ENCODE measurements around the gene HDGFL2.
"Not testable (repeated sequence)": the region's sequence is repeated elsewhere in the genome, so short reads cannot be mapped to it uniquely, and the experiment has no call there.

HDGFL2 gene

DNA sequence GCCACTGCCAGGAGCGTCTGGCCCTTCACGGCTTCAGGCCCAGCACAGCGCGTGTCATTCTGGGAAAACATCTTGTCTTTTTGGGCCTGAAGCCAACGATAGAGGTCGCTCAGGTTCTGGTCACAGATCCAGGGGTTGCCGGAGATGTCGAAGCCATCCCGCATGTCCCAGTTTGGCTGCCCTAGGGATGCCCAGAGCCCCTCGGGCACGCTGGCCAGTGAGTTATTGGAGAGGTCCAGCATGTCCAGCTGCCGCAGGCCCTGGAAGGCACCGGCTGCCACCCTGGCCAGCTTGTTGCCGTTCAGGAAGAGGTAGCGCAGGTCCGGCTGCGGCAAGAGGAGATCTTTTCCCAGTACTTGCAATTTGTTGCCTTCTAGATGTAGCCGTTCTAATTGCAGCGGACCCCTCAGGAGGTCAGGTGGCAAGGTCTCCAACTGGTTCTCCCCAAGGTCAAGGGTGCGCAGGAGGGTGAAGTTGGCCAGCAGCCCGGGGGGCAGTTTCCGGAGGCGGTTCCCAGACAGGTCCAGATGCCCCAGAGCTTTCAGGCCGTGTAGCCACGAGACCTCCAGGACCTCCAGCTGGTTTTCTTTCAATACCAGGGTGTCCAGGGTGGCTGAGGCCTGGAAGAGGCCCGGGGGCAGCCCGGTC lies 66.0 kb downstream of the HDGFL2 start:
- no peak for DNase-seq

DNA sequence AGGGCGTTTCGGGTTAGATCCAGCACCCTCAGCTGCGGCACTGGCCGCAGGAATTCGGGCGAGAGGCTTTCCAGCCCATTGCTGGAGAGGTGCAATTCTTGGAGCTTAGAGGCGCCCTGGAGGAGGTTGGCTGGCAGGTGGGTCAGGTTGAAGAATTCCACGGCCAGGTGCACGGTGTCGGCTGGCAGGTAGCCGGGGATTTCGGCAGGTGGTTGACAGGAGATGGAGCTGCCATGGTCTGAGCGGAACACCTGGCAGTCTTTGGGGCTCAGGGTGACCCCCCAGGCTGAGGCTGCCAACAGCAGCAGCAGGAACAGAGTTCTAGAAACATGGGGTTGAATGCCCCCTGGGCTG lies 66.5 kb downstream of the HDGFL2 start:
- DNase-seq, result no peak

DNA sequence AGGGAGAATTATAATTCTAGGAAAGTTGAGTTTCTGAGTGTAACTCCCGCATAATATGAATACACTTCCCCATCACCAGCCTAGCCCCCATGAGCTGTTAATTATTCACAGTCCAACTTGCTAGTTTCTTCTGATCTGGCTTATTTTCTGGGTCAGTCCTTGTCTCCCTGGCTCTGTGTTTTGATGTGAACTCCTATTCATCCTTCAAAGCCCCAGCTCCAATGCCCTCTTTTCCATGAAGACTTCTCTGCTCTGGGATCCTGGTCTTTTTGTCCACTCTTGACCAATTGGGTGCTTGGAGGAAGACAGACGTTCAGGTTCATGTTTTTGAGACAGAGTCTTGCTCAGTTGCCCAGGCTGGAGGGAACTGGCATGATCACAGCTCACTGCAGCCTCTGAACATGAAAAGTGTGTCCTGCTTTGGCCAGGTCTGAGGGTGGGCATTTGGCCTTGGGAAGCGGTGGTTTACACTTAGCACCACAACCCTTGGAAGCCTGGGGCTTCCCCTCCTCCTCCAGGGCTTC lies 67.1 kb downstream of the HDGFL2 start:
- no peak for DNase-seq

DNA sequence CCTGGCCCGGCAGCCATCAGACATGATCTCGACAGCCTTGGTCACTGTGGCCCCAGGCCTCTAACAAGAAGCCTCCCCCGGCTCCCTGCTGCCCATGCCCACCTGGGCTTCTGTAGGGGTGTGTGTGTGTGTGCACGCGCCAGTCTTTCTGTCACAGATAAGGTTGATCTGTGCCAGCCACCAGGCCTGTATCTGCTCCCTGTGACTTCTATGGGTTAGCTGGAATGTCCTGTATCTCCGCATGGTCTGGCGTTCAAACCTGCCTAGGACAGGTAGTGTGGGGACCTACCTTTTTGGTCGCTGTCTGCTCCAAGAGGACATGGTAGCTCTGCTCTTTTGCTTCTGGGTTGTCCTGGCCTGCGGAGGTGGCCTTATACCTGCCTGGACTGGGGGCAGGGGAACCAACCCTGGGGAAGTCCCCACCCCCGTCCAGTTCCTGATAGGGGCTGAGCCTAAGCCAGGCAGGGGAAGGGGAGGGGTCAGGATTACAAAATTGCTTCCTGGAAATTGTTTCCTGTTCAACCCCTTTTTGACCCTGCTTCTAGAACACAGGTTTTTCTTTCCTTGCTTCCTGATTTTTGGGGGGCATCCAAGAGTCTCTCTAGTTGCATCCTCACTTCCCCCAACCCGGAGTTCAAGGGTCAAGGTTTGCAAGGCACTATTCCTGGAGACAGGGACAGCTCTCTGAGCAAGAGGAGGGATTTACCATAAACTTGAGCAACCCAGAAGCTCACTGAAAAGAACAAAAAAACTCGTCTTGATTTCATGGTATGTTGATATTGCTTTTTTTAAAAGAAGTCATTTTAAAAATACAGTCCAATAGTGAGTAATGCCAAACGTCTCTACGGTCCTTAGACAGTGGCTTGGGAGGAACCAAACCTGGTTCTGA lies 67.8 kb downstream of the HDGFL2 start, which contains the start of gene LRG1:
TSS of gene LRG1 (minus strand) at position 344 of the 889 bp plus-strand sequence. CDS start at position 321, 23 bp downstream.
- no peak for DNase-seq

DNA sequence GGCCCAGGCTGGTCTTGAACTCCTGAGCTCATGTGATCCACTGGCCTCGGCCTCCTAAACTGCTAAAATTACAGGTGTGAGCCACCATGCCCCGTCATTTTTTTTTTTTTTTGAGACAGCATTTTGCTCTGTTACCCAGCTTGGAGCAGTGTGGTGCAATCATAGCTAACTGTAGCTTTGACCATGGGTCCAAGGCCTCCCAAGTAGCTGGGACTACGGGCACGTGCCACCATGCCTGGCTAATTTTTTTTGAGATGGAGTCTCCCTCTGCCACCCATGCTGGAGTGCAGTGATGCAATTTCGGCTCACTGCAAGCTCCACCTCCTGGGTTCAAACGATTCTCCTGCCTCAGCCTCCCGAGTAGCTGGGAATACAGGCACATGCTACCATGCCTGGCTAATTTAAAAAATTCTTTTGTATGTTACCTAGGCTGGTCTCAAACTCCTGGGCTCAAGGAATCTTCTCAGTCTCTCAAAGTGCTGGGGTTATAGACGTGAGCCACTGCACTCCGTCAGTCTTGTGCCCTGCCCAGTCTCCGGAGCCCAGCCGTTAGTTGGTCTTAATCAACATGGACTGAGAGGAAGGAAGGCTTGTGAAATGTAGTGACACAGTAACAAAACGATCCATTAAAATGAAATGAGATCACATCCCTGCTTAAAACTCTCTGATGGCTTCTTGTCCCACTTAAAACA lies 69.2 kb downstream of the HDGFL2 start:
- no peak for DNase-seq

DNA sequence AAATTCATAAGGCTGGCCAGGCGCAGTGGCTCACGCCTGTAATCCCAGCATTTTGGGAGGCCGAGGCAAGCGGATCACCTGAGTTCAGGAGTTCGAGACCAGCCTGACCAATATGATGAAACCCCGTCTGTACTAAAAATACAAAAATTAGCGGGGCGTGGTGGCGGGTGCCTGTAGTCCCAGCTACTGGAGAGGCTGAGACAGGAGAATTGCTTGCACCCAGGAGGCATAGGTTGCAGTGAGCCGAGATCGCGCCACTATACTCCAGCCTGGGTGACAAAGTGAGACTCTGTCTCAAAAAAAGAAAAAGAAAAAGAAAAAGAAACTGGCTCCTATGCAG lies 69.7 kb downstream of the HDGFL2 start:
- DNase-seq, result not testable (repeated sequence)

DNA sequence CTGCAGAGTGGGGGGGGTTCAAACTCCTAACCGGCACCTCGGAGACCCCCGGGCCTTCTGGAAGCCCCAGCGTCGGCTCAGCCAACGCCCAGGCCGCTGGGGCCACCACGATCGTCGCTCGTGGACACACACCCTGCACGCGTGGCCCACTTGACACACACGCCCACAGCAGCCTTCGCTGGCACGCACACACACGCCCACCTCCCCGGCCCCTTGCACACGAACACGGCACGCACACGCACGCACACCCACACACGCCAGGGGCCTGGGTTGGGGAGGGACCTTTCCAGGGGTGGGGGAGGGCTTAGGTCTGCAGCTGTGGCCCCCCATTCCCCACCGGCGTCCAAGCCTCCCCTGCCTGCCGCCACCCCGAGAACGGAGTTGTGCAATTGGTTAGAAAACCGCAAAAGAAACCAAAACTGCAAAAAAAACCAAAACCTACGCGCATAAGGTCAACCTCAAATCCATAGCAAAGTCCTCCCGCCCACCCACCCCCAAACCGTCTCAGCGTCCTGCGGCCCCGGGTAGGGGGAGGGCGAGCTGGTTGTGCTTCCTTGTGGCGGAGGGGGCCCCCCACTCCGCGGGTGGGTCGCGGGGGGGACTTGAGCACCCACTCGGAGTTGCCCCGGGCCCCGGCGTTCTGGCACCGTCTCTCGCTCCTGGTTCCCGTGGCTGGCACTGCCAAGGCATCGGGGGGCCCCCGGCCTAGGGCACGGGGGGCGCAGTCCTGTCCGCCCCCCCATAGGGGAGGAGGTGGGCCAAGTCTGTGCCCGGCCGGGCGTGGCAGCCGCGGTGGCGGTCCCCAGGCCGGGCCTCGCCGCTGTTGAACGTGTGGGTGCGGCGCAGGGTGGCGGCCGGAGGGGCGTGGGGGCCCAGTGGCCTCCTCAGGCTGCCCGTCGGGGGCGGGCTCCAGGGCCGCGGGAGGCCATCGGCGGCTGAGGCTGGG lies 71.1 kb downstream of the HDGFL2 start:
- DNase-seq, result no peak

DNA sequence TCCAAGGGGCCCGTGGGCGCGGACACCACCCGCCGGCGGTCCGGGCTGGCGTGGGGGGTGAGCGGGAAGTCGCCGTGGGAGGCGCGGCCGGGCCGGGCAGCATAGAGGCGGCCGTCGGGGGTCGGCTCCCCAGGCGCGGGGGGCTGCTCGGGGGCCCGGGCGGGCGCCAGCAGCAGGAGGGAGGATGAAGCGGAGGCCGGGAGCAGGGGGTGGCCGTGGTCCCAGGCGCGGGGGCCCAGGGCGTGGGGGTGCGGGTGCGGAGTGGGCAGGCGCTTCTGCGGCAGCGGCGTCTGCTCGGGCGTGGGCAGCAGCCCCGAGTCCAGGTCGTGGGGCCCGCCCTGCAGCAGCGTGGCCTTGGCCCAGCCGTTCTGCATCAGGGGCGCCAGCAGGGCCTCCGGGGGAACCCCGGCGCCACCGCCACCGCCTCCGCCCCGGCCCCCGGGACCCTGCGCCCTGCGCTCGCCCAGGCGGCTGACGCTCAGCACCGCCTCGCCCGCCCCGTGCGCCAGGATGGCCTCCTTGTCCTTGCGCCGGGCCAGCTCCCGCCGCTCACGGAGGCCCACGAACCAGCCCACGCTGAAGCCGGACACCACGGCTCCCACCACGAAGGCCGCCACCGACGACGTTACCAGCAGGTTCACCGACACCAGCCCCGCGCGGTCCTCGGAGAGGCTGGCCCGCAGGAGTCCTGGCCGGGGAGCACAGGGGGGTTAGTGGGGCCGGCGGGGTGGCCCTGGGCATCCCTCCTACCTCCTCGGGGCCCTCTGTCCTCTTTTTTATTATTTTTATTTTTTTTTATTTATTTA lies 71.9 kb downstream of the HDGFL2 start:
- DNase-seq, result no peak

DNA sequence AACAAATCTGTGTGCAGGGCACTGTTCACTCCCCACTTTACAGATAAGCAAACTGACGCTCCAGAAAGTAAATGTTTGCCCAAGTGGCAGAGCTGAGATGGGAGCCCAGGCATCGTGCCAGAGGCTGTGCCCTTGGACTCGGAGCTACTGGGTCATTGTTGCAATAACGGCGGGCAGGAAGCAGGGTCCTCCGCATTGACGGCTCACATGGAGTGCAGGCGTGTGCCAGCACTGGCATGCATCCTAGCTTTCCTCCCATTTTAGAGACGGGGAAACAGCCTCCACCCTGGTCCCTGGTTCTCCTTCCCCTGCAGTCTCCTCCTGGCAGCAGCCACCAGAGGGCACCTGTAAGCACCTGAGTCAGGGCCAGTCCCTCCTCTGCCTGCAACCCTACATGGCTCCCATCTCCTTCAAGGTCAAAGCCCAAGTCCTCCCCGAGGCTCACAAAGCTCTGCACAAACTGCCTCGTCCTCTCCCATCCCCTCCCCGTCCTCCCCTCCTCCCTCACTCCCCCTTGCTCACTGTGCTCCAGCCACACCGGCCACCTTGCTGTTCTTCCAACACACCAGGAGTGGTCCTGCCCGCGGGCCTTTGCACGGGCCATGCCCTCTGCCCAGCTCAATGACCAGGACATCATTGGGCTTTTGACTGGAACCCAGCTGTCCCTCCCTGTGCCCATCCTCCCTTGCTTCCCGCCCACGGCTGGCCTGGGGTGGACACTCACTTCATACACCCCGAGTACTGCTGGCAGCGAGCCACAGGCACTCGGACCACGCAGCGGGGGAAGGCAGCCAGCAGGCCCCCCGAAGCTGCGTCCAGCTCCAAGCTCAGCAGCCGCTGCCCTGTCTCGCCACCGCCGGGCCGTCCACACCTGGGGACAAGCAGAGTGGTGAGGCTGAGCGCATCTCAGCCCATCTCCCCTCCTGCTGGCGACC lies 75.5 kb downstream of the HDGFL2 start:
- DNase-seq, result no peak

DNA sequence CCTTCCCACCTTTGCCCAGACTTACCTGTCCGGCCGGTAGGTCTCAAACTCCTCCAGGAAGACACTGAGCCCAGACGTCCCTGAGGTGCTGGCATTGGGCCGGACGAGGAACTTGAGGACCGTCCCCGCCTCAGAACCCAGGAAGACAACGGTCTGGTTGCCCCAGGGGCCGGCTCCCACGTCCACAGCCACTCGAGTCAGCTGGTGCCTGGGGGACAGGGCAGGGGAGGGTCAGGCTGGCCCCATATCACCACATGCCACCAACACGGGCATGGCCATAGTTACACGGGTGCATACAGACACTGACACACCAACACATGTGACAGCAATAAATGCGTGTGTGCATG lies 76.1 kb downstream of the HDGFL2 start:
- no peak for DNase-seq

DNA sequence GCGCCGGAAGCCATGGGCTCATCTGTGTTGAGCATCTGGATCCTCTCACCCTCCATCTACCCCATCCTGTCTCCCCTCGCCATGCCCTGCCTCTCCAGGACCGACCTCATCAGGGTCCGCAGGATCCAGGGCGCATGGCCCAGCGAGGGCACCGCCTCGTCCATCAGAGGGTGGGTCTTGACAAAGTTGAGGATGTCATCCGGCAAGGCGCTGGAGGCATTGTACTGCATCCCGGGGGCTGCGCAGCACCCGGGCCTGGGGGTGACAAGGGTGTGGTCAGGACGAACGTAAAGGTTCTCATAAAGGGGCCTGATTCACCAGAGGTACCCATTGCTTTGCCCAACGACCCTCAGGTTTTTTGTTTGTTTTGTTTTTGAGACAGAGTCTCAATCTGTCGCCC lies 77.9 kb downstream of the HDGFL2 start:
- no peak for DNase-seq

DNA sequence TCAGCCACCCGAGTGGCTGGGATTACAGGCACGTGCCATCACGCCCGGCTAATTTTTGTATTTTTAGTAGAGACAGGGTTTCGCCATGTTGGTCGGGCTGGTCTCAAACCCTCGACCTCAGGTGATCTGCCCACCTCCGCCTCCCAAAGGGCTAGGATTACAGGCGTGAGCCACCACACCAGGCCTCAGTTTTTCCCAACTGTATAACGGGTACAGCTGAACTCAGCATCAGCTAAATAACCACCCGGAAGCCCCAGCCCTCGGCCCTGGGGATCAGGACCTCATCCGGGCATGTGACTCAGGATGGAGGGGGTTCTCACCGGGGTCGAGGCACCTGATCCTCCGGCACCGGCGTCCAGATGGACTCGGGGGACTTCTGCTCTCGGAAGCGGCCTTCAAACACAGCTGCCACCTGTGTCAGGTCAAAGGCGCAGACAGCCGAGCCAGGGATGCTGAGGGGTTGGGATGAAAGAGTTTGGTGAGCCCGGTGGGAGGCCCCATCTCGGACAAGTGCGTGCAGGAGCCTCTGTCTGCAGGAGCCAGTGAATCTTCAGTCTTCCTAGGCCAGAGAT lies 78.5 kb downstream of the HDGFL2 start:
- no peak for DNase-seq
